K562 (cell line): ENCODE data around the gene RNU6-9. TPM values are rescaled to one million over a fixed set of nuclear protein-coding genes. Genes with fewer than 3 reads are reported as not detected.

Experiments used
- ARID1B ChIP-seq: fragments of 450-650 bp; IDR thresholded peaks from 2 replicates; pipeline ENCODE4 v1.6.1; 2016; ENCODE audit warnings: antibody characterized with exemption, mild to moderate bottlenecking, inconsistent platforms
- CHD4 ChIP-seq: fragments of 200-600 bp; sonication (generic); IDR thresholded peaks from 3 replicates; pipeline ENCODE4 v1.6.1; 2012; ENCODE audit warnings: low read depth, mild to moderate bottlenecking, mixed read lengths, low read length, inconsistent platforms; ENCODE audit not compliant: insufficient read depth, insufficient replicate concordance, poor library complexity, severe bottlenecking
- CTBP1 ChIP-seq: fragments of 450-650 bp; IDR thresholded peaks from 2 replicates; pipeline ENCODE4 v1.6.1; 2016; ENCODE audit warnings: borderline replicate concordance
- ELF4 ChIP-seq: fragments of 450-650 bp; formaldehyde crosslinking; IDR thresholded peaks from 2 replicates; pipeline ENCODE4 v1.4.0; 2022; ENCODE audit warnings: missing genetic modification characterization
- KAT7 ChIP-seq: sonication (generic); formaldehyde crosslinking; IDR thresholded peaks from 2 replicates; pipeline ENCODE4 v1.8.0; 2022; ENCODE audit warnings: missing genetic modification reagents, mild to moderate bottlenecking, borderline replicate concordance
- NFRKB ChIP-seq: fragments of 450-650 bp; IDR thresholded peaks from 2 replicates; pipeline ENCODE4 v1.6.1; 2016; ENCODE audit warnings: low read depth
- NUFIP1 ChIP-seq: fragments of 450-650 bp; IDR thresholded peaks from 2 replicates; pipeline ENCODE4 v1.6.1; 2018; ENCODE audit not compliant: partially characterized antibody
- RBBP5 ChIP-seq: fragments of 200-600 bp; sonication (generic); IDR thresholded peaks from 2 replicates; pipeline ENCODE4 v1.6.1; 2012; ENCODE audit warnings: borderline replicate concordance, mild to moderate bottlenecking, low read length, control low read depth, inconsistent platforms; ENCODE audit not compliant: insufficient read depth, poor library complexity, severe bottlenecking
- RFX7 ChIP-seq: fragments of 250-450 bp; sonication (Bioruptor Pico); IDR thresholded peaks from 2 replicates; pipeline ENCODE4 v1.5.1; 2021; ENCODE audit warnings: mild to moderate bottlenecking
- SETDB1 ChIP-seq: IDR thresholded peaks from one replicate; pipeline ENCODE4 v1.6.1; 2012; ENCODE audit warnings: low read length, control low read depth, inconsistent platforms
- TAF15 ChIP-seq: fragments of 200-400 bp; formaldehyde crosslinking; IDR thresholded peaks from 2 replicates; pipeline ENCODE4 v1.6.1; 2017; ENCODE audit warnings: mild to moderate bottlenecking, low read depth, low read length, moderate library complexity
- XRCC3 ChIP-seq: fragments of 450-650 bp; IDR thresholded peaks from 2 replicates; pipeline ENCODE4 v1.6.1; 2017; ENCODE audit warnings: mild to moderate bottlenecking, moderate library complexity
- ZEB2 ChIP-seq: fragments of 450-650 bp; IDR thresholded peaks from 2 replicates; pipeline ENCODE4 v1.6.1; 2016
- ZFX ChIP-seq: sonication (generic); formaldehyde crosslinking; IDR thresholded peaks from 2 replicates; pipeline ENCODE4 v1.8.0; 2022; ENCODE audit warnings: mild to moderate bottlenecking, missing genetic modification reagents, moderate library complexity
- ZNF586 ChIP-seq: fragments of 450-650 bp; formaldehyde crosslinking; conservative IDR thresholded peaks from 2 replicates; pipeline ENCODE4 v1.4.0; 2020; ENCODE audit warnings: mild to moderate bottlenecking, moderate library complexity
- polyA plus RNA-seq, 8 experiments: library from polyadenylated mRNA; depleted of rRNA in 4 of 8; stranded (reverse) in 5 of 8; unstranded in 3 of 8; fragments of >200 nt; fragmentation: Nextera tagmentation in 2 of 8; fragmentation: Illumina TruSeq in 1 of 8; extraction: Ambion mirVana in 2 of 8; extraction: Trizol in 1 of 8; gene quantifications; 2 replicates each; pipeline versions ENCODE4 v1.2.1 to v1.2.3, GENCODE V29; 2011 to 2014; ENCODE audit warnings: inconsistent platforms in 1 of 8, missing spikeins in 1 of 8
- total RNA-seq, 7 experiments: library from RNA; depleted of rRNA in 6 of 7; stranded (reverse); fragments of >200 nt in 6 of 7; fragmentation: Illumina TruSeq in 2 of 7; extraction: Trizol in 2 of 7; gene quantifications; 2 replicates each; pipeline versions ENCODE4 v1.2.1 to v1.2.3, GENCODE V29; 2011 to 2021; ENCODE audit warnings: low replicate concordance in 1 of 7
- TF ChIP-seq, protein P1 (sequence below), 2 experiments: IDR thresholded peaks in 1 of 2; conservative IDR thresholded peaks in 1 of 2; 2 replicates each; pipeline ENCODE4 v1.6.1; 2016; ENCODE audit warnings: low read depth in 2 of 2, mild to moderate bottlenecking in 1 of 2, missing compliant biosample characterization in 1 of 2, missing genetic modification characterization in 1 of 2, moderate library complexity in 1 of 2
- TF ChIP-seq, protein P2 (sequence below): fragments of 450-650 bp; conservative IDR thresholded peaks from 2 replicates; pipeline ENCODE4 v1.6.1; 2016; ENCODE audit warnings: missing genetic modification characterization, low read depth, mild to moderate bottlenecking, control low read depth, missing compliant biosample characterization

RNU6-9 gene
- total and polyA plus RNA-seq, 9 of the 15 experiments (the other 6 are each of a cell fraction or from before 2014, with no cell fraction given): not detected

DNA sequence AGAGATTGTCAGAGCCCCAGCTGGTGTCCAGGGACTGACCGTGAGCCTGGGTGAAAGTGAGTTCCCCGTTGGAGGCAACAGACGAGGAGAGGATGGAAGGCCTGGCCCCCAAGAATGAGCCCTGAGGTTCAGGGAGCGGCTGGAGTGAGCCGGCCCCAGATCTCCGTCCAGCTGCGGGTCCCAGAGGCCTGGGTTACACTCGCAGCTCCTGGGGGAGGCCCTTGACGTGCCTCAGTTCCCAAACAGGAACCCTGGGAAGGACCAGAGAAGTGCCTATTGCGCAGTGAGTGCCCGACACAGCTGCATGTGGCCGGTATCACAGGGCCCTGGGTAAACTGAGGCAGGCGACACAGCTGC lies 42.3 kb upstream of the RNU6-9 start (continued):
- TF ChIP-seq, protein P1, sequence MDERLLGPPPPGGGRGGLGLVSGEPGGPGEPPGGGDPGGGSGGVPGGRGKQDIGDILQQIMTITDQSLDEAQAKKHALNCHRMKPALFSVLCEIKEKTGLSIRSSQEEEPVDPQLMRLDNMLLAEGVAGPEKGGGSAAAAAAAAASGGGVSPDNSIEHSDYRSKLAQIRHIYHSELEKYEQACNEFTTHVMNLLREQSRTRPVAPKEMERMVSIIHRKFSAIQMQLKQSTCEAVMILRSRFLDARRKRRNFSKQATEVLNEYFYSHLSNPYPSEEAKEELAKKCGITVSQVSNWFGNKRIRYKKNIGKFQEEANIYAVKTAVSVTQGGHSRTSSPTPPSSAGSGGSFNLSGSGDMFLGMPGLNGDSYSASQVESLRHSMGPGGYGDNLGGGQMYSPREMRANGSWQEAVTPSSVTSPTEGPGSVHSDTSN (CRISPR knock-in tag; IDR thresholded peaks at IDR 0.05; ENCODE audit: low read depth): no peak
- TF ChIP-seq, protein P1 (tag; conservative IDR thresholded peaks at IDR 0.05; ENCODE audit: low read depth): no peak
- no peak for TF ChIP-seq KAT7 (CRISPR knock-in tag)
- TF ChIP-seq CHD4: no peak
- TF ChIP-seq, protein P2, sequence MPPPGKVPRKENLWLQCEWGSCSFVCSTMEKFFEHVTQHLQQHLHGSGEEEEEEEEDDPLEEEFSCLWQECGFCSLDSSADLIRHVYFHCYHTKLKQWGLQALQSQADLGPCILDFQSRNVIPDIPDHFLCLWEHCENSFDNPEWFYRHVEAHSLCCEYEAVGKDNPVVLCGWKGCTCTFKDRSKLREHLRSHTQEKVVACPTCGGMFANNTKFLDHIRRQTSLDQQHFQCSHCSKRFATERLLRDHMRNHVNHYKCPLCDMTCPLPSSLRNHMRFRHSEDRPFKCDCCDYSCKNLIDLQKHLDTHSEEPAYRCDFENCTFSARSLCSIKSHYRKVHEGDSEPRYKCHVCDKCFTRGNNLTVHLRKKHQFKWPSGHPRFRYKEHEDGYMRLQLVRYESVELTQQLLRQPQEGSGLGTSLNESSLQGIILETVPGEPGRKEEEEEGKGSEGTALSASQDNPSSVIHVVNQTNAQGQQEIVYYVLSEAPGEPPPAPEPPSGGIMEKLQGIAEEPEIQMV (tag): no peak
- peak; percentile 40; the same call in 1 of the 2 replicates for TF ChIP-seq ZFX (CRISPR knock-in tag)
- no peak for TF ChIP-seq RBBP5
- TF ChIP-seq TAF15: no peak
- TF ChIP-seq SETDB1: no peak
- no peak for TF ChIP-seq NUFIP1
- no peak for TF ChIP-seq ARID1B
- no peak for TF ChIP-seq CTBP1
- TF ChIP-seq RFX7 (CRISPR knock-in tag): no peak
- no peak for TF ChIP-seq ZNF586 (CRISPR knock-in tag)
- TF ChIP-seq XRCC3: no peak
- TF ChIP-seq NFRKB: no peak
- TF ChIP-seq ELF4 (CRISPR knock-in tag): no peak
- TF ChIP-seq ZEB2: no peak
